OCI-LY1 (cell line): ENCODE results near the gene CLEC16A.

Source experiments
- H2AFZ ChIP-seq: fragments of 200-600 bp; sonication (generic), shearing (Covaris generic); 2 replicates; pipeline ENCODE4 v1.6.0; 2014; ENCODE audit warnings: antibody characterized with exemption, mild to moderate bottlenecking, low read length
- H3F3A ChIP-seq: fragments of 200-600 bp; sonication (generic), shearing (Covaris generic); 2 replicates; pipeline ENCODE4 v1.6.0; 2014; ENCODE audit warnings: mild to moderate bottlenecking, antibody characterized with exemption, low read length, moderate library complexity; ENCODE audit not compliant: insufficient read depth
- H3K27ac ChIP-seq: fragments of 200-600 bp; sonication (generic); 2 replicates; pipeline ENCODE4 v1.5.1; 2014; ENCODE audit warnings: low read length, mixed run types, mild to moderate bottlenecking, low read depth; ENCODE audit not compliant: poor library complexity, severe bottlenecking
- H3K27me3 ChIP-seq: fragments of 200-600 bp; sonication (generic); 2 replicates; pipeline ENCODE4 v1.6.0; 2014; ENCODE audit warnings: antibody characterized with exemption, mild to moderate bottlenecking, low read length, moderate library complexity; ENCODE audit not compliant: insufficient read depth
- H3K36me3 ChIP-seq: fragments of 200-600 bp; sonication (generic); 2 replicates; pipeline ENCODE4 v1.6.1; 2014; ENCODE audit warnings: mild to moderate bottlenecking, antibody characterized with exemption, low read length, moderate library complexity, mixed read lengths; ENCODE audit not compliant: insufficient read depth
- H3K4me1 ChIP-seq: fragments of 200-600 bp; sonication (generic); 2 replicates; pipeline ENCODE4 v1.5.1; 2014; ENCODE audit warnings: mild to moderate bottlenecking, low read length, moderate library complexity; ENCODE audit not compliant: insufficient read depth, severe bottlenecking
- H3K4me2 ChIP-seq: fragments of 200-600 bp; sonication (generic), shearing (Covaris generic); 2 replicates; pipeline ENCODE4 v1.6.1; 2014; ENCODE audit warnings: low read length
- H3K4me3 ChIP-seq: fragments of 200-600 bp; sonication (generic); 2 replicates; pipeline ENCODE4 v1.5.1; 2014; ENCODE audit warnings: low read length, low read depth, mild to moderate bottlenecking, mixed read lengths; ENCODE audit not compliant: poor library complexity, severe bottlenecking
- H3K79me2 ChIP-seq: fragments of 200-600 bp; shearing (Covaris generic); 2 replicates; pipeline ENCODE4 v1.6.1; 2016; ENCODE audit warnings: mixed run types, low read length, mixed read lengths; ENCODE audit not compliant: insufficient read depth
- H3K9ac ChIP-seq: fragments of 200-600 bp; sonication (generic), shearing (Covaris generic); 2 replicates; pipeline ENCODE4 v1.6.1; 2014; ENCODE audit warnings: mild to moderate bottlenecking, low read length, mixed read lengths
- H3K9me2 ChIP-seq: fragments of 200-600 bp; sonication (generic), shearing (Covaris generic); 2 replicates; pipeline ENCODE4 v1.6.1; 2014; ENCODE audit warnings: low read depth, mild to moderate bottlenecking, low read length, mixed read lengths
- H3K9me3 ChIP-seq: fragments of 200-600 bp; shearing (Covaris generic); 2 replicates; pipeline ENCODE4 v1.6.1; 2014; ENCODE audit warnings: low read length, mixed read lengths
- H4K20me1 ChIP-seq: fragments of 200-600 bp; sonication (generic), shearing (Covaris generic); 2 replicates; pipeline ENCODE4 v1.6.0; 2016; ENCODE audit warnings: mild to moderate bottlenecking, low read length; ENCODE audit not compliant: insufficient read depth
- CTCF ChIP-seq: fragments of 200-600 bp; sonication (generic), shearing (Covaris generic); IDR thresholded peaks from 2 replicates; pipeline ENCODE4 v1.5.1; 2017; ENCODE audit warnings: mild to moderate bottlenecking, antibody characterized with exemption, low read length, moderate library complexity, mixed read lengths
- EZH2 ChIP-seq: fragments of 200-600 bp; sonication (generic), shearing (Covaris generic); IDR thresholded peaks from 2 replicates; pipeline ENCODE4 v1.8.0; 2017; ENCODE audit warnings: borderline replicate concordance, mixed run types, mild to moderate bottlenecking, antibody characterized with exemption, low read length, moderate library complexity, mixed read lengths

The CLEC16A gene

GRCh38 chr16:10992112-10992511 lies 47.7 kb downstream of the CLEC16A start:
- Histone ChIP-seq H4K20me1 (no peaks in the 10 kb centered on the region), H3K36me3 (peaks cover 67% of the 10 kb centered on the region), H3K9me3 (no peaks in the 10 kb centered on the region), H3K9me2 (no peaks in the 10 kb centered on the region), H2AFZ (no peak overlapping the region), H3K27me3 (no peaks in the 10 kb centered on the region), H3K4me1 (no peaks in the 10 kb centered on the region), H3K4me2 (no peak overlapping the region), H3K27ac (no peak overlapping the region), H3F3A (no peaks in the 10 kb centered on the region), H3K4me3 (no peak overlapping the region), H3K9ac (no peak overlapping the region), H3K79me2 (no peaks in the 10 kb centered on the region)
- TF ChIP-seq EZH2 = no peak
- no peak for TF ChIP-seq CTCF

- no peaks in the 10 kb centered on the region for H4K20me1 ChIP-seq
- no peaks in the 10 kb centered on the region for H3K4me1 ChIP-seq
- no peaks in the 10 kb centered on the region for H3K79me2 ChIP-seq
- H3F3A ChIP-seq = no peaks in the 10 kb centered on the region
- H3K4me3 ChIP-seq = no peak overlapping the region
- H3K9ac ChIP-seq = no peak overlapping the region
- H3K9me3 ChIP-seq = no peaks in the 10 kb centered on the region
- no peaks in the 10 kb centered on the region for H3K27me3 ChIP-seq
- no peak overlapping the region for H2AFZ ChIP-seq
- no peak overlapping the region for H3K4me2 ChIP-seq
- peaks cover 66% of the 10 kb centered on the region for H3K36me3 ChIP-seq
- H3K27ac ChIP-seq = no peak overlapping the region
- no peaks in the 10 kb centered on the region for H3K9me2 ChIP-seq
- TF ChIP-seq CTCF (no peak), EZH2 (no peak)
Observed at GRCh38 chr16:10992797-10993196, 48.4 kb downstream of the CLEC16A start.

- H3K36me3 ChIP-seq = peaks cover 60% of the 10 kb centered on the region
- no peak overlapping the region for H2AFZ ChIP-seq
- no peak overlapping the region for H3K9ac ChIP-seq
- no peaks in the 10 kb centered on the region for H3K27me3 ChIP-seq
- no peak overlapping the region for H3K4me3 ChIP-seq
- TF ChIP-seq CTCF (no peak), EZH2 (no peak)
- H3K9me3 ChIP-seq = no peaks in the 10 kb centered on the region
- no peak overlapping the region for H3K27ac ChIP-seq
- H3K4me1 ChIP-seq = no peaks in the 10 kb centered on the region
- no peaks in the 10 kb centered on the region for H3F3A ChIP-seq
- H3K9me2 ChIP-seq = no peaks in the 10 kb centered on the region
- H3K79me2 ChIP-seq = no peaks in the 10 kb centered on the region
- no peaks in the 10 kb centered on the region for H4K20me1 ChIP-seq
- no peak overlapping the region for H3K4me2 ChIP-seq
Observed at GRCh38 chr16:10993649-10994048, 49.3 kb downstream of the CLEC16A start.
